ENCODE data around the gene ANKRD33.

- TF ChIP-seq CTCF (IDR thresholded peaks at IDR 0.05), result no peak
- no peak for TF ChIP-seq SIN3A (IDR thresholded peaks at IDR 0.05; ENCODE audit: borderline replicate concordance, insufficient read depth, low read depth, low read length)
Measured at GRCh38 chr12:51893786-51894185, 5.9 kb downstream of the ANKRD33 start.

Data from Panc1 (cell line).